NCI-H82 treated with DMSO at 0.1 percent for 48 hours (cell line): Measurements from ENCODE around the gene TNFAIP8.

Source experiments
- DNase-seq: peaks from one replicate; lab custom pipeline; 2025; ENCODE audit not compliant: unreplicated experiment; lab: John Stamatoyannopoulos, UW

The TNFAIP8 gene

GRCh38 chr5:119345861-119346260, 10.0 kb upstream of the TNFAIP8 start:
- DNase-seq, result no peak

GRCh38 chr5:119346394-119346793, 9.4 kb upstream of the TNFAIP8 start:
- no peak for DNase-seq

- no peak for DNase-seq
Observed at GRCh38 chr5:119347574-119347973, 8.2 kb upstream of the TNFAIP8 start.

- DNase-seq, result no peak
Observed at GRCh38 chr5:119347991-119348390, 7.8 kb upstream of the TNFAIP8 start.

- DNase-seq, result no peak
Observed at GRCh38 chr5:119353213-119353612, 2.6 kb upstream of the TNFAIP8 start.

- DNase-seq, result no peak
Observed at GRCh38 chr5:119353686-119354366, 2.0 kb upstream of the TNFAIP8 start.

GRCh38 chr5:119354537-119355243, 1.1 kb upstream of the TNFAIP8 start:
- DNase-seq, result no peak

GRCh38 chr5:119355244-119355638, 578 bp upstream of the TNFAIP8 start:
- no peak for DNase-seq

- no peak for DNase-seq
Observed at GRCh38 chr5:119356612-119357188, 881 bp downstream of the TNFAIP8 start.

- DNase-seq, result no peak
Observed at GRCh38 chr5:119357270-119357669, 1.5 kb downstream of the TNFAIP8 start.

GRCh38 chr5:119357808-119358529, 2.1 kb downstream of the TNFAIP8 start:
- no peak for DNase-seq

GRCh38 chr5:119358530-119358900, 2.7 kb downstream of the TNFAIP8 start:
- no peak for DNase-seq

GRCh38 chr5:119358901-119359603, 3.2 kb downstream of the TNFAIP8 start:
- DNase-seq, result no peak

- no peak for DNase-seq
Observed at GRCh38 chr5:119359737-119360413, 4.1 kb downstream of the TNFAIP8 start.

GRCh38 chr5:119360905-119361593, 5.2 kb downstream of the TNFAIP8 start:
- no peak for DNase-seq

- no peak for DNase-seq
Observed at GRCh38 chr5:119361594-119362125, 5.8 kb downstream of the TNFAIP8 start.

GRCh38 chr5:119362714-119363113, 6.9 kb downstream of the TNFAIP8 start:
- DNase-seq, result no peak

- DNase-seq, result no peak
Observed at GRCh38 chr5:119363271-119363670, 7.5 kb downstream of the TNFAIP8 start.

- DNase-seq, result no peak
Observed at GRCh38 chr5:119363936-119364335, 8.1 kb downstream of the TNFAIP8 start.
